ENCODE data around the gene SNORC.
"Not testable (repeated sequence)": the region's sequence is repeated elsewhere in the genome, so short reads cannot be mapped to it uniquely, and the experiment has no call there.

SNORC gene

GRCh38 chr2:232870018-232870765 is at the start of gene SNORC:
Gene SNORC (plus strand): TSS chr2:232870264. CDS start chr2:232870342, 78 bp downstream.
- DNase-seq (ENCODE audit: low read depth in 4 of 4, low spot score in 1 of 4): no peak

- DNase-seq (ENCODE audit: low read depth in 4 of 4, low spot score in 1 of 4): no peak
These were observed 40.1 kb upstream of the SNORC start for GRCh38 chr2:232829988-232830387.

- no peak for DNase-seq (ENCODE audit: low read depth in 4 of 4, low spot score in 1 of 4)
These were observed 38.6 kb upstream of the SNORC start for GRCh38 chr2:232831496-232831895.

DNA sequence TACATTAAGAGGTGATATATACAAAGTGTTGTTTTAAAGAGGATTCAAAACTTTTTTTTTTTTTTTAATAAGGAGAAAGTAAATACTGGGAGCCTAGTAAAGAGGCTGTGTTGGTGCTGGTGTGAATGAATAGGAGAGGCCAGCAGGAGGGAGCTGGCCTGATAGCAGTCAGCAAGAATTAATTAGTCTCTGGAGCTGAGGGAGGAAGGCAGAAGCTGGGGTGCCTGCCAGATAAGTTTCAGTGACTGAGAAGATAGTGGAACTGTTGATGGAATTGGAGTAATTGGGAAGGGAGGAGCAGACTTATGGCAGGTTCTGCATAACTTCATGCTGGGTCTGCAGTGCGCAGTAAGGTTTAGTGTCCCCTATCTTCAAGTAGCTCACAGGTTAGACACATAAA is 36.2 kb upstream of the SNORC start:
- no peak for DNase-seq (ENCODE audit: low read depth in 4 of 4, low spot score in 1 of 4)

DNA sequence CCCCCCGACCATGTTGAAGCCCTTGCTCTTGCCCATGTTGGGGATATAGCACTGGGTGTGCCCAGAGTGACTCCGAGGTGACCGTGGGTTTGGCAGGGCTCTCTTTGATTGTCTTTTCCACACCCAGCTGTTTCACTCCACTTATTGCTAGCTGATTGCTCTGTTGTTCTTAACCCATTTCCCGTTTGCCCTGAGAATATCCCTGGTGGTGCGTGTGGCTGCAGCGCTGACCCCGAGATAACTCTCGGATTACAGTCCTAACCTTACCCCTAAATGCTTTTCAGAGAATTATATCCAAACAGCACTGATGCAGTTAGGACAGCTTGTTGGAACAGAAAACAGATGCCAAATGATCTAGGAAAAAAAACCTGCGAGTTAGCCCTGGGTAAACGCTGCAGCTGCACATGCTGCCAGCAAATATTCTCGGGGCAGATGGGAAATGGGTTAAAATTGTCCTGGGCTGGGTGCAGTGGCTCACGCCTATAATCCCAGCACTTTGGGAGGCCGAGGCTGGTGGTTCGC is 34.3 kb upstream of the SNORC start:
- no peak for DNase-seq (ENCODE audit: low read depth in 4 of 4, low spot score in 1 of 4)

GRCh38 chr2:232836934-232837333 is 33.1 kb upstream of the SNORC start:
- no peak for DNase-seq (ENCODE audit: low read depth in 4 of 4, low spot score in 1 of 4)

DNA sequence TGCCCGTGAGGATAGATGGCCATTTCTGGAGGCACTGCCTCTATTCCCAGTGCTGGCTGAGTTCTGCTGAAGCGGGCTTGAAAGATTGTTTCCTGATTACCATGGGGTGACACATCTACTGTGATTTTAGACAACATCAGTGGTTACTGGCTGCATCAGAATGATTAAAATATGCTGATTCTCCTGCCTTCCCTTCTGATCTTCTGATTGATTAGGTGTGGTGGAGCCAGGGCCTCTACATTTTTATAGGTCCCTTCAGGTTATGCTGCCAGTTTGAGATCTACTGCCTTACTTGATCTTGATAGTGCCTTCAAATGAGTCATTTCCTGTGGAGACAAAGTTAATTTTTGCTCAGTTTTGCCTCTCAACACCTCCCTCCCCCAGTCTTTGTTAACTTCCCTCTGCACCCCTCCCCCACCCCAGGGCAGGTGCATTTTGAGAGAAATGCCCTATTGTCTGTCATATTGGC is 31.6 kb upstream of the SNORC start:
- peak; percentile 10 to 38 (median 16) for DNase-seq (ENCODE audit: low read depth in 4 of 4, low spot score in 1 of 4)

GRCh38 chr2:232839411-232840079 is 30.5 kb upstream of the SNORC start:
- no peak for DNase-seq (ENCODE audit: low read depth in 4 of 4, low spot score in 1 of 4)

DNA sequence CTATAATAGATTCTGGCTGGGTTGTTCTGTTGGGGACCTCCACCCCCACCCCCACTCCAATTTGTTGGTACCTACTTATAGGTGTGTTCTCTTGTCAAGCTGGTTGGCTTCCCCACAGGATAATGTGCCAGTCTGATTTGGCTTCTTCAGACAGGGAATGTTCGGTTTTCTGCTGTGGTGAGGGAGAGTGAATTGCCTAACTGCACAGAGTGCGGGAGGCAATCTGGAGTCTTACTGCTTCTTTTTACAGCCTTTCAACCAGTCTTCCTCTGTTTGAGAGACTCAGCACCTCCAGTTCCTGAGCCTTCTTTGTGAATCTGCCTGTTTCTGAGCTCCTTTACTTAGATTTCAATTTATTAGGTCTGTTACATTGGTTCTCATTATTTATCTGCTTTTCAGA is 27.4 kb upstream of the SNORC start:
- no peak for DNase-seq (ENCODE audit: low read depth in 4 of 4, low spot score in 1 of 4)

- no peak for DNase-seq (ENCODE audit: low read depth in 4 of 4, low spot score in 1 of 4)
These were observed 26.2 kb upstream of the SNORC start for GRCh38 chr2:232843834-232844233.

GRCh38 chr2:232846055-232846454 is 24.0 kb upstream of the SNORC start:
- no peak for DNase-seq (ENCODE audit: low read depth in 4 of 4, low spot score in 1 of 4)

DNA sequence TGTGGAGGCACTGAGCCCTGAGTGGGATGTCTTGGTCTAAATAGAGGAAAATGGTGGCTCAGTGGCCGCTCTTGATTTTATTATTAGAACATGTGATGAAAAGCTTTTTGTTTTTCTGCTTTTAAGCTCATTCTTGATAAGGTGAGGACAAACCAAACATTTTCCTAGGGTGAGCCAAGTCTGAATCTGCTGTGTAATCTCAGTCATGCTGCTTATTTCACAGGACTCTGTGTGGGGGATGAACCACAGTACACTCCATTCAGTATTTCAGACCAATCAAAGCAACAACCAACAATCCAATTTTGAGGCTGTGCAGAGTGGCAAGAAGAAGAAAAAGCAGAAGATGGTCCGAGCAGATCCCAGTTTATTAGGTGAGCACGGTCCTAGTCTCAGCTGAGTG is 20.0 kb upstream of the SNORC start:
- DNase-seq (ENCODE audit: low read depth in 4 of 4, low spot score in 1 of 4): no peak

- DNase-seq (ENCODE audit: low read depth in 4 of 4, low spot score in 1 of 4): not testable (repeated sequence)
These were observed 18.0 kb upstream of the SNORC start for GRCh38 chr2:232852081-232852480.

- no peak for DNase-seq (ENCODE audit: low read depth in 4 of 4, low spot score in 1 of 4)
These were observed 17.4 kb upstream of the SNORC start for GRCh38 chr2:232852676-232853075.

DNA sequence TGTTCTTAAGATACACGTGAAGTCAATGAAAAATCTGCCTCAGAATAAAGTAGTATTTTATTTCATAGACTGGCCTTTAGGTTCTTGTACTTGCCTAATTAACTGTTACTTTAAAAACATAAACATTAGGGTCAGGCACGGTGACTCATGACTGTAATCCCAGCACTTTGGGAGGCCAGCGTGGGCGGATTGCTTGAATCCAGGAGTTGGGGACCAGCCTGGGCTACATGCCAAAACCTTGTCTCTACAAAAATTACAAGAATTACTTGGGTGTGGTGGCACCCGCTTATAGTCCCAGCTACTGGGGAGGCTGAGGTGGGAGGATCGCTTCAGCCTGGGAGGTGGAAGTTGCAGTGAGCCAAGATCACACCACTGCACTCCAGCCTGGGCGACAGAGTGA is 16.0 kb upstream of the SNORC start:
- DNase-seq (ENCODE audit: low read depth in 4 of 4, low spot score in 1 of 4): no peak

DNA sequence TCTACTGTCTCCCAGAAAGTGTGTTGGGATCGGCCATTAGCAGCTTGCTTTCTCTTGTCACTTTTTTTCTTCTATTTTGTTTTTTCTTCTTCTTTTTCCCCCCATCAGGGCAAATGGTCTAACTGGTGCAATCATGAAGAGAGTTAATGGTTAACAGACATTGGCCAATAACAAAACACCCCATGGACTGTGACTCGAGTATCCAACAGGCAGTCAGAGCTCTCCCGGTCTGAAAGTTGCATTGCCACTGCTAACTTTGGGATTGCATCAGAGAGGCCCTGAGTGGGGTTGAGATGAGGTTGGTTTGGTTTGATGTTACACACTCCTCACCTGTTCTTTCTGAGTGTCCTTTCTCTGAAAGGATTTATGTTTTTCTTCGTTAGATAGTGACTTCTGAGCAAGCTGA is 12.9 kb upstream of the SNORC start:
- DNase-seq (ENCODE audit: low read depth in 4 of 4, low spot score in 1 of 4): no peak

DNA sequence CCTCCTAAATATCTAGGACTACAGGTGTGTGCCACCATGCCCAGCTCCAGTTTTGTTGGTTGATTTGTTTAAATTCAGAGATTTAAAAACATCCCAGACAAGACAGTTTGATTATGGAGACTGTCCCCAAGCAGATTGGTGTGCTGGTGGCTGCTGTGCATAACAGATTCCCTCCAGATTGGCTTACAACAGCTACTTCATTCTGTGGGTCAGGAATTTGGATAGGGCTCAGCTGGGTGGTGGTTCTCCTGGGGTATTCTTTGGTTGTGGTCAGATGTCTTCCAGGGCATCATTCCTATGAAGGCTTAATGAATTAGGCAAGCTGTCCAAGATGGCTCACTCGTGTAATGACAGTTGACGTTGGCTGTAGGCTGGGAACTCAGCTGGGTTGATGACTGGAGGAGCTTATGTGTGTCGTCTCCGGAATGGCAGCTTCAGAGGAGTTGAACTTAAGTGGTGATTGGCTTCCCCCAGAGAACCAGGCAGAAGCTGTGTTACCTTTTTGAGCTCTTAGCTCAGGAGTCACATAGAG is 10.6 kb upstream of the SNORC start:
- DNase-seq (ENCODE audit: low read depth in 4 of 4, low spot score in 1 of 4): no peak

- DNase-seq (ENCODE audit: low read depth in 4 of 4, low spot score in 1 of 4): no peak
These were observed 9.3 kb upstream of the SNORC start for GRCh38 chr2:232860593-232861241.

- DNase-seq (ENCODE audit: low read depth in 4 of 4, low spot score in 1 of 4): no peak
These were observed 8.7 kb upstream of the SNORC start for GRCh38 chr2:232861353-232861752.

DNA sequence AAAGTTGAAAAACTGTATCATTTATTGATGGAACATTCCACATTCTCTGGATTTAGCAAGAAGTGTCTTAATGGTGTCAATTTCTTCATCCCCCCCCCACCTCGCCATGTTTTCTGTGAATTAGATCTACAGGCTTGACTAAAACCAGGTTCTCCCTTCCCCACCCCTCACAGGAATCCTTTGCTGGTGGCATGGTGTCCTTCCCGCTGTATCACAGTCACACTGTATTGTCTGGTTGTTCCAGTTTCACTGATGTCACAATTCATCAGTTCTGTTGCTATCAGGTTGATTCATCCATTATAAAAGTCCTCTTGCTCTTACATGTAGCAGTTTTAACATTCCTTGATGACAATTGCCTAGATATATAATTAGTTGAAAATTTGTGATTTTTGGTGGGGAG is 6.1 kb upstream of the SNORC start:
- DNase-seq (ENCODE audit: low read depth in 4 of 4, low spot score in 1 of 4): no peak

- DNase-seq (ENCODE audit: low read depth in 4 of 4, low spot score in 1 of 4): no peak
These were observed 4.9 kb upstream of the SNORC start for GRCh38 chr2:232865165-232865564.

DNA sequence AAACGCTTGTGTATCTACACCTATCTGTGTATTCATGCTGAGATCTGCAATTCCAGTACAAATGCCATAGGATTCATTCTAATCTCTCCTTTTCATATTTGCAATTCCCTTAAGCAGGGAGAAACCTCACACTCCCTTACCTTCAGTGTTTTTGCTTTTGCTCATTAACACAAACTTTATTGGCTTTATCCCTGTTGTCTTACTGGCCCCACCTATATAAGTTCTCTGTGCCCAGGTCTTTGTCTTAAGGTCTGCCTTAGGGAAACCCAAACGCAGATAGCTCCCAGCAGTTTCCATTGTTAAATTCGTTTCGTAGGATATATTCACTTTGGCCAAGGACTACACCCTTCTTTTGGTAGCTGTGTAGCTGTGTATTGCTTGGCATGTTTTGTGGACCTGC is 4.0 kb upstream of the SNORC start:
- DNase-seq (ENCODE audit: low read depth in 4 of 4, low spot score in 1 of 4): no peak
